ENCODE measurements around the gene SELENOO. TPM values are rescaled to one million over a fixed set of nuclear protein-coding genes. Genes with fewer than 3 reads are reported as not detected.

SELENOO gene
- total RNA-seq, 1 experiment from 2014 or later, result 27.4 TPM

DNA sequence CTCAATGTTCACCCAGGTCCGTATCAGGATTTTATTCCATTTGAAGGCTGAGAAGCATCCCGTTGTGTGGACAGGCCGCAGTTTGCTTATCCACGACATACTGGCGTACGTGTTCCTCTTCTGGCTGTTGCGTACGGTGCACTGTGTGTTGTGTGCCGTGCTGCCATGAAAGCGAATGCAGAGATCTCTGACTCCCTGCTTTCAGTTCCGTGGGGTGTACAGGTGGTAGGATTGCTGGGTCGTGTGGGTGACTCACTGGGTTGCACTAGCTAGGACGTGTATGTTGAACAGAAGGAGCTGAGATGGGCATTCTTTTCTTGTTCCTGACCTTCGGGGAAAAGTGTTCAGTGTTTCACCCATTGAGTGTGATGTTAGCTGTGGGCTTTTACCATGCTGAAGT, 10.3 kb downstream of the SELENOO start:
- BruUV-seq (replicated peaks), result no TSS peak
- no peaks in the 10 kb centered on the region for H3K9me3 ChIP-seq (ENCODE audit: insufficient read depth, low read depth)
- no peak overlapping the region for H2AFZ ChIP-seq
- no peaks in the 10 kb centered on the region for H3K27me3 ChIP-seq (ENCODE audit: insufficient read depth, low read depth)
- no peak for TF ChIP-seq EZH2 (IDR thresholded peaks at IDR 0.05; ENCODE audit: low read depth)
- TF ChIP-seq, protein P1, sequence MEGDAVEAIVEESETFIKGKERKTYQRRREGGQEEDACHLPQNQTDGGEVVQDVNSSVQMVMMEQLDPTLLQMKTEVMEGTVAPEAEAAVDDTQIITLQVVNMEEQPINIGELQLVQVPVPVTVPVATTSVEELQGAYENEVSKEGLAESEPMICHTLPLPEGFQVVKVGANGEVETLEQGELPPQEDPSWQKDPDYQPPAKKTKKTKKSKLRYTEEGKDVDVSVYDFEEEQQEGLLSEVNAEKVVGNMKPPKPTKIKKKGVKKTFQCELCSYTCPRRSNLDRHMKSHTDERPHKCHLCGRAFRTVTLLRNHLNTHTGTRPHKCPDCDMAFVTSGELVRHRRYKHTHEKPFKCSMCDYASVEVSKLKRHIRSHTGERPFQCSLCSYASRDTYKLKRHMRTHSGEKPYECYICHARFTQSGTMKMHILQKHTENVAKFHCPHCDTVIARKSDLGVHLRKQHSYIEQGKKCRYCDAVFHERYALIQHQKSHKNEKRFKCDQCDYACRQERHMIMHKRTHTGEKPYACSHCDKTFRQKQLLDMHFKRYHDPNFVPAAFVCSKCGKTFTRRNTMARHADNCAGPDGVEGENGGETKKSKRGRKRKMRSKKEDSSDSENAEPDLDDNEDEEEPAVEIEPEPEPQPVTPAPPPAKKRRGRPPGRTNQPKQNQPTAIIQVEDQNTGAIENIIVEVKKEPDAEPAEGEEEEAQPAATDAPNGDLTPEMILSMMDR (conservative IDR thresholded peaks at IDR 0.05), result no peak
- H3K9me2 ChIP-seq (ENCODE audit: insufficient read depth), result no peaks in the 10 kb centered on the region
- no peak for DNase-seq
- H4K20me1 ChIP-seq (ENCODE audit: insufficient read depth), result peaks cover 82% of the 10 kb centered on the region
- intact Hi-C loops (cut with micrococcal nuclease; ENCODE audit: unreplicated experiment), result no loop called here
- POLR2A ChIA-PET (ENCODE audit: unreplicated experiment), result no interaction called here
- no peaks in the 10 kb centered on the region for H3K4me1 ChIP-seq (replicated peaks; ENCODE audit: insufficient read depth)
- peaks cover 39% of the 10 kb centered on the region for H3K36me3 ChIP-seq (ENCODE audit: low read depth)
- no peak overlapping the region for H3K4me2 ChIP-seq
- H3K79me2 ChIP-seq (ENCODE audit: low read depth), result peaks cover 4% of the 10 kb centered on the region; the same call in 1 of the 2 replicates
- CTCF ChIA-PET, result interaction anchor here (0.9 kb wide), 1 partner anchor 62 kb away, joined by 3 read pairs; no protein-coding TSS in a partner anchor
- no peak overlapping the region for H3K27ac ChIP-seq
- no peak overlapping the region for H3K4me3 ChIP-seq
- peaks cover 55% of the 10 kb centered on the region; the same call in 1 of the 2 replicates for H3F3A ChIP-seq (ENCODE audit: insufficient read depth, low read depth)

DNA sequence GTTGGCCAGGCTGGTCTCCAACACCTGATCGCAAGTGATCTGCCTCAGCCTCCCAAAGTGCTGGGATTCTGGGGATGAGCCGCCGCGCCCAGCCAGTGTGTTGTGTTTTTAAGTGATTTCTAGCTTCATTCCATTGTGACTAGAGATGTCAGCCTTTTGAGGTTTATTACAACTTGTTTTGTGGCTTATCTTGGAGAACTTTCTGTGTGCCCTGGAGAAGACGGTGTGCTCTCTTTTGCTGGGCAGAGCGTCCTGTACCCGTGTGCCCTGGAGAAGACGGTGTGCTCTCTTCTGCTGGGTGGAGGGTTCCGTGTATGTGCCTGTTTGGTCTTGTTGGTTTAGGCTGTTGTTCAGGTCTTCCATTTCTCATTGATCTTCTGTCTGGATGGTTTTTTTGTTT, 12.5 kb downstream of the SELENOO start:
- Histone ChIP-seq H3F3A (ENCODE audit: insufficient read depth, low read depth) (peaks cover 48% of the 10 kb centered on the region; the same call in 1 of the 2 replicates), H3K4me1 (replicated peaks; ENCODE audit: insufficient read depth) (no peaks in the 10 kb centered on the region), H3K9me2 (ENCODE audit: insufficient read depth) (no peaks in the 10 kb centered on the region), H3K4me3 (no peak overlapping the region), H3K9me3 (ENCODE audit: insufficient read depth, low read depth) (no peaks in the 10 kb centered on the region), H3K79me2 (ENCODE audit: low read depth) (peaks cover 4% of the 10 kb centered on the region; the same call in 1 of the 2 replicates), H3K36me3 (ENCODE audit: low read depth) (peaks cover 55% of the 10 kb centered on the region), H3K4me2 (no peak overlapping the region), H3K27ac (no peak overlapping the region), H4K20me1 (ENCODE audit: insufficient read depth) (peaks cover 80% of the 10 kb centered on the region), H2AFZ (no peak overlapping the region), H3K27me3 (ENCODE audit: insufficient read depth, low read depth) (no peaks in the 10 kb centered on the region)
- BruUV-seq (replicated peaks), result no TSS peak
- no peak for DNase-seq
- CTCF ChIA-PET, result no interaction called here
- TF ChIP-seq EZH2 (IDR thresholded peaks at IDR 0.05; ENCODE audit: low read depth), result no peak
- TF ChIP-seq, protein P1 (conservative IDR thresholded peaks at IDR 0.05), result no peak
- POLR2A ChIA-PET (ENCODE audit: unreplicated experiment), result no interaction called here
- intact Hi-C loops (cut with micrococcal nuclease; ENCODE audit: unreplicated experiment), result no loop called here

DNA sequence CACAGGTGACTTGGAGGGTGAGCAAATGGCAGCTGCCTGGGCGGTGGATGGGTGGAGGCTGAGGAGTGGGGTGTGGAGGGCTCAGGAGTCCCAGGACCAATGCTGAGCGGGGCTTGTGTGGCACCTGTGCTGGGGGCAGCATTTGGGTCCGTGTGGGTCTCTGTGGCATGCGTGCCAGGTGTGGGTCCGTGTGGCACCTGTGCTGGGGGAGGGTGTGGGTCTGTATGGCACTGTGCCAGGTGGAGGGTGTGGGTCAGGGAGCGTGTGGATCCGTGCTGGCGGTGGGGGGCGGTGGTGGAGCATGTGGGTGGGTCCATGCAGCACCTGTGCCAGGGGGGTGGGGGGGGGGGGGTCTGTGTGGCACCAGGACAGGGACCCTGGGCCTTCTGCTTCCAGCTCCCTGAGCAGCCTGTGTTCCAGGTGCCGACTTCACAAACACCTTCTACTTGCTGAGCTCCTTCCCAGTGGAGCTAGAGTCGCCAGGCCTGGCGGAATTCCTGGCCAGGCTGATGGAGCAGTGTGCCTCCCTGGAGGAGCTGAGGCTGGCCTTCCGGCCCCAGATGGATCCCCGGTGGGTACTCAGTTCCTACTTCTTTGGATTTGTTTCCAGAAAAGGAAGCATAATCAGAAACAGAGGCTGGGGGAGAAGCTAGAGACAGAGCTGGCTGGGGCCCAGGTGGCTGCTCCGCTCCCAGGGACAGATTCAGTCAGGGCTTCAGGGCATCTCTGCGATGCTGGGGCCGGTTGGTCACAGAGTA, 14.7 kb downstream of the SELENOO start:
- no peaks in the 10 kb centered on the region for H3K4me1 ChIP-seq (replicated peaks; ENCODE audit: insufficient read depth)
- no peaks in the 10 kb centered on the region for H3K9me3 ChIP-seq (ENCODE audit: insufficient read depth, low read depth)
- peaks cover 57% of the 10 kb centered on the region for H3K36me3 ChIP-seq (ENCODE audit: low read depth)
- H3K27me3 ChIP-seq (ENCODE audit: insufficient read depth, low read depth), result no peaks in the 10 kb centered on the region
- intact Hi-C loops (cut with micrococcal nuclease; ENCODE audit: unreplicated experiment), result no loop called here
- peaks cover 78% of the 10 kb centered on the region for H4K20me1 ChIP-seq (ENCODE audit: insufficient read depth)
- peaks cover 55% of the 10 kb centered on the region; the same call in 1 of the 2 replicates for H3F3A ChIP-seq (ENCODE audit: insufficient read depth, low read depth)
- CTCF ChIA-PET, result interaction anchor here (0.6 to 0.7 kb wide), 2 partner anchors 32 to 67 kb away, joined by 4 read pairs; no protein-coding TSS in a partner anchor
- TF ChIP-seq, protein P1 (conservative IDR thresholded peaks at IDR 0.05), result no peak
- no peak for TF ChIP-seq EZH2 (IDR thresholded peaks at IDR 0.05; ENCODE audit: low read depth)
- no peak overlapping the region for H3K27ac ChIP-seq
- BruUV-seq (replicated peaks), result no TSS peak
- no peak overlapping the region for H3K4me2 ChIP-seq
- POLR2A ChIA-PET (ENCODE audit: unreplicated experiment), result no interaction called here
- H3K4me3 ChIP-seq, result no peak overlapping the region
- no peak for DNase-seq
- peaks cover 4% of the 10 kb centered on the region; the same call in 1 of the 2 replicates for H3K79me2 ChIP-seq (ENCODE audit: low read depth)
- no peaks in the 10 kb centered on the region for H3K9me2 ChIP-seq (ENCODE audit: insufficient read depth)
- no peak overlapping the region for H2AFZ ChIP-seq

Measured in PC-9 (cell line).